G401 (cell line): ENCODE measurements around the gene FZD10. TPM values are rescaled to one million over a fixed set of nuclear protein-coding genes. Genes with fewer than 3 reads are reported as not detected.

ENCODE experiments used
- DNase-seq: peaks from one replicate; pipeline ENCODE4 v3.0.0-alpha.2; 2015; ENCODE audit warnings: low spot score
- in situ Hi-C: cut with HindIII; loops from 2 replicates; pipeline ENCODE4 v1.10.0; 2016; ENCODE audit warnings: low sequenced_read_pairs, mixed read lengths
- total RNA-seq: library from RNA; depleted of rRNA; stranded (reverse); fragments of >200 nt; shearing (Covaris generic); gene quantifications from 2 replicates; pipeline ENCODE4 v1.2.3, GENCODE V29; 2014; rRNA removed

FZD10 gene, protein sequence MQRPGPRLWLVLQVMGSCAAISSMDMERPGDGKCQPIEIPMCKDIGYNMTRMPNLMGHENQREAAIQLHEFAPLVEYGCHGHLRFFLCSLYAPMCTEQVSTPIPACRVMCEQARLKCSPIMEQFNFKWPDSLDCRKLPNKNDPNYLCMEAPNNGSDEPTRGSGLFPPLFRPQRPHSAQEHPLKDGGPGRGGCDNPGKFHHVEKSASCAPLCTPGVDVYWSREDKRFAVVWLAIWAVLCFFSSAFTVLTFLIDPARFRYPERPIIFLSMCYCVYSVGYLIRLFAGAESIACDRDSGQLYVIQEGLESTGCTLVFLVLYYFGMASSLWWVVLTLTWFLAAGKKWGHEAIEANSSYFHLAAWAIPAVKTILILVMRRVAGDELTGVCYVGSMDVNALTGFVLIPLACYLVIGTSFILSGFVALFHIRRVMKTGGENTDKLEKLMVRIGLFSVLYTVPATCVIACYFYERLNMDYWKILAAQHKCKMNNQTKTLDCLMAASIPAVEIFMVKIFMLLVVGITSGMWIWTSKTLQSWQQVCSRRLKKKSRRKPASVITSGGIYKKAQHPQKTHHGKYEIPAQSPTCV
- not detected in 2 replicates for total RNA-seq

DNA sequence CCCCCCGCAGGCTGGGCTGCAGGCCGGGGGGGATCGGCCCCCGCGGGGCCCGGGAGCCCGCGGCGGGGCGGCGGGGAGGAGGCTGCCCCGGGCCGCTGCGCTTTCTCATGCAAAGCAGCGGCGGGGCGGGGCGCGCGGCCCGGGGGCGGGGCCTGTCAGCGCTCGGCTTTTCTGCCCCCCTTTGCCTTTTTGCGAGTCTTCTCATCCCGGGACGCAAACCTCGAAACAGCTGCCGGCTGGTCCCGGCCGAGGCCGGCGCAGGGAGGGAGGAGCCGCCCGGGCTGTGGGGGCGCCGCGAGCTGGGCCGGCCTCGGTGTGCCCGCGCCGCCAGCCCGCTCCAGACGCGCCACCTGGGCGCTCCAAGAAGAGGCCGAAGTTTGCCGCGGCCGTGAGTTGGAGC, at the start of gene FZD10:
FZD10 (plus strand) TSS at position 198 of the 400 bp plus-strand sequence. CDS start 479 bp downstream, outside the sequence.
- DNase-seq, result no peak
- in situ Hi-C loops, result no loop called here

DNA sequence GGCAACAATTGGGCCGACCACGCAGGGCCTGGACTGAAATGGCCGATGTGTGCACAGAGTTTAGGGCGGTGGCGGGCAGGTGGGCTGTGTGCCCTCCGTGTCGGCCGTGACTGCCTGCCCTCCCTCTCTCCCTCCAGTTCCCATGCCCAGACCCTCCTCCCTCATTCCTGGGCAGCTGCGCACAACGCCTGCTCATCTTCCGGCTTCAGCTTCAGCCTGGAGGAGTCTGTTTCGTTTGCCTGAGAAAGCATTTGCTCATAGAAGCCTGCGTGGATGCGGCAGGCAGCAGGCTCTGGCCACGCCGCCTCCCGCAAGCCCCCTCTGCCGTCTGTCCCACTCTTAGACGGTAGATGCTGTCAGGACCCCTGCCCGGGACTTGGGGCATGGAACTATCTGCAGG, 47.3 kb upstream of the FZD10 start:
- DNase-seq, result no peak
- in situ Hi-C loops, result no loop called here

DNA sequence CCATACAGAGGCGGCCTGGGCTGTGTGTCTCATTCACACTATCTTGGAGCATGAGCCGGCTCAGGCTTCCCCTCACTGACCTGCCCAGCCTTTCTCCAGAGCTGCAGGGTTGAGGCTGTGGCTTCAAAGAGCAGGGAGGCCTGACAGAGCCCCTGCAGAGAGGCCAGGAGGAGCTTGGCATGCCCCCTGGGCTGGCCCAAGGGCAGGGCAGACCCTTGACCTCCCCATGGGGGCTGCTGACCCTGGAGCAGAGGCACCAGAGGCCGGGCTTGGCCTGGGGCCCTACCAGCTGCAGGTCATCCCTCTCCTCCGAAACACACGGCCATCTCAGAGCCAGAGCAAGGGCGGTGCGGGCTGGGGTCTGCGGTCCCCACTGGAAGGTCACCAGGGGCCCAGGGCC, 46.6 kb upstream of the FZD10 start:
- in situ Hi-C loops, result no loop called here
- DNase-seq, result no peak

DNA sequence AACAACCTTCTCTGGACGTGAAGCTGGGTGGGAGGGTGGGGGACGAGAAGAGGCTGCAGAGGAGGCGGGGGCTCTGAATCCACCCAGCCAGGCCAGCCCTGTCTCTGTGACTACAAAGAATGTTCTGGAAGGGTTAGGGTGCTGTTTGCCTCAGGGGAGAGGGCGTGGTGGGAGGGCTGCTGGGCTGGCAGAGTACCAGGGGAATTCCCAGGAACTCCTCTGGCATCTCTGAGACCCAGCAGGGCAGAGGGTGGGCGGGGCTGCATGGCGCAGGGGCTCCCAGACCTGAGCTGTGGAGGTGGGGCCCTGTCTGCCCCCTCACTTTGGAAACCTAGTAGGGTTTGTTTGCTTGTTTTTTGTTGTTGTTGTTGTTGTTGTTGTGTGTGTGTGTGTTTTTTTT, 45.5 kb upstream of the FZD10 start:
- DNase-seq, result no peak
- in situ Hi-C loops, result no loop called here

DNA sequence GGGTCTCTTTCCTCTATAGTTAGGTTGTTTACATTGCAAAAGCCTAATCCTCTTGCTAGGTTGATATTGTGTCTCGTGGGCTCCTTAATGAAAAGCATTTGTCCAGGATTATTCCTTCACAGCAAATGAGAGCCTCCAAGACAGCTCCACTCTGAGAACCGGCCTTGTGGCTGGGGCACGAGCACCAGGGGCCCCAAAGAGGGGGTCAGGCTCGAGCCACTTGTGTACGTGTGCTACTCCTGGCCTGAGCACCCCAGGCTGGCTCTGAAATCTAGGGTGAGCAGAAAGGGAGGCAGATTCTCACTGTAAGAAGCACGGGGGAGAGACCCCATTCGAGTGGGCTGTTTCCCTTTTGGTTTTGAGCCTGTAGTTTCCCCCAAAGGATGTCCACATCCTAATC, 45.0 kb upstream of the FZD10 start:
- DNase-seq, result no peak
- in situ Hi-C loops, result no loop called here

DNA sequence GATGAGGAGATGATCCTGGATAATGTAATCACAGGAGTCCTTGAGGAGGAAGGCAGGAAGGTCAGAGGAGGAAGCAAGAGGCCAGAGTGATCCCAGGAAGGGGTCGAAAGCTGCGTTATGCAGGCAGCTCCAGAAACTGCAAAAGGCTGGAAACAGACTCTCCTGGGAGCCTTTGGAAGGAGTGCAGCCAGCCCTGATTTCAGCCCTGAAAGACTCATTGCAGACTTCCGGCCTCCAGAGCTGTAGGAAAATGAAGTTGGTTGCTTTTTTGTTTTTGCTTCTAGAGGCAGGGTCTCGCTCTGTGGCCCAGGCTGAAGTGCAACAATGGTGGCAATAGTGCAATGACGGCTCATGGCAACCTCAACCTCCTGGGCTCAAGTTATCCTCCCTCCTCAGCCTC, 44.6 kb upstream of the FZD10 start:
- in situ Hi-C loops, result no loop called here
- no peak for DNase-seq

DNA sequence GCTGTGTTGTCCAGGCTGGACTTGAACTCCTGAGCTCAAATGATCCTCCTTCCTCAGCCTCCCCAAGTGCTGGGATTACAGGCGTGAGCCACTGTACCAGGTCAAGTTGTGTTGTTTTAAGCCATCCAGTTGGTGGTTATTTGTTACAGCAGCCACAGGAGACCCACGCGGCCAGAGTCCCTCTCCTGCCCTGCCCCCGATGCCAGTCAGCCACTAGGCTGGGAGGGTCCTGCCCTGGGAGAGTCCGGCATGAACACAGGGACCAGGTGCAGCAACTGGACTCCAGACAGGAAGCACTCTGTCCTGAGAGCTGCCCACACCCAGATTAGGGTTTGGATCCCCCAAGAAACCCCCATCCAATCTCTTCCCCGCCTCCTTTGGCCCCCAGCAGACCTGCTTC, 44.1 kb upstream of the FZD10 start:
- in situ Hi-C loops, result no loop called here
- no peak for DNase-seq

DNA sequence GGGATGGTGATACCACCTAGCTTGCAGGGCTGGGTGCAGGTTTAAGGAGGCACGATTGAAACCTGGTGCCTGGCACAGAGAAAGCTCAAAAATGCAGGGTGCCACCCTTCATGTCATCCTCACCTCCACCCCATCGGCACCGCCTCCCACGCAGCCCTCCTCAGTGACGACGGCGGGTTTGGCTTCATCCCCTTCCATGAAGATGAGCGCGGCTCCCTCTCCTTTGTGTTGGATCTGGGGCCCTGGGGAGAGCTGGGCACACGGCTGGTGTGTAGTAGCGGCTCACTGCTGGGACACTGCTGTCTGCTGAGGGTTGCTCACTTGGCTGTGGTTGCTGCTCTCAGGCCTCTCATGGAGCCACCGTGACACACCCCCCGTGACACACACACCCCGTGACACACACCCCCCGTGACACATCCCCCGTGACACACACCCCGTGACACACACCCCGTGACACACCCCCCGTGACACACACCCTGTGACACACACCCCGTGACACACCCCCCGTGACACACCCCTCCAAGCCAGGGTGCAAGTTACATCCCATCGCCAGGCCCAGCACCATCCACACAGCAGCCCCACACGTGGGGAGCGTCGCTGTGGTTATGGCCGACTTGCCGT, 42.9 kb upstream of the FZD10 start:
- in situ Hi-C loops, result no loop called here
- no peak for DNase-seq

DNA sequence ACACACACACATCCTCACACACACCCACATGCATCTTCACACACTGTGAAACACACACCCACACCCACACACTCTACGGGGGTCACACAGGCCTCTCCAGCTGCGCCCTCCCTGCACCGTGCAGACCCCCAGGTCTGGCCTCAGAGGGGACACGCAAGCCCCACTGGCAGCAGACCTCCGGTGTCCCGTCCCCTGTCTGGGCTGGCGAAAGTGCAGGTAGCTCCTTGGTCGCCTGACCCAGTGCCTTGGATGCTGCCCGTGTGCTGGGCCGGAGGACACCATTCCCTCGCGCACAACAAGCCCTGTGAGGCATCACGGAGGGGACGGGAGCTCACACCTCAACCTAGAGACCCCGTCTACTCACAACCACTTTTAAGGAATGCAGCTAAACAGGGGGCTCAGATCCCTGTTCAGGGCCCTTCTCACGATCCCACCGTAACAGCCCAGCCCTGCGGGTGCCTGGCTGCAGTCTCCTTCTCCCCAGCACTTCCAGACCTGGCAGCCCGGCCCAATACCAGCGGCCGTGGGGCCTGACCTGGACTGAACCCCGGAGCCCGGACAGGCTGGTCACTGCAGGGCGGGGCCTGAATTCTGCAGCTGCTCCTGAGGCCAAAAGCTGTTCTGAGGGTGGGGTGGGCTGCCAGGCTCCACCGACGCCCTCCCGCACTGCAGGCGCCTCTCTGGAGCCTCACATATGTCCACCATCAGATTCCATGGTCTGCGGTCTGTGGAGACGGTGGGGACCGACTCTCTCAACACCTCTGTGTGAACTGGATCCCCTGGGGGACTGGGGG, 42.1 kb upstream of the FZD10 start:
- in situ Hi-C loops, result no loop called here
- no peak for DNase-seq

DNA sequence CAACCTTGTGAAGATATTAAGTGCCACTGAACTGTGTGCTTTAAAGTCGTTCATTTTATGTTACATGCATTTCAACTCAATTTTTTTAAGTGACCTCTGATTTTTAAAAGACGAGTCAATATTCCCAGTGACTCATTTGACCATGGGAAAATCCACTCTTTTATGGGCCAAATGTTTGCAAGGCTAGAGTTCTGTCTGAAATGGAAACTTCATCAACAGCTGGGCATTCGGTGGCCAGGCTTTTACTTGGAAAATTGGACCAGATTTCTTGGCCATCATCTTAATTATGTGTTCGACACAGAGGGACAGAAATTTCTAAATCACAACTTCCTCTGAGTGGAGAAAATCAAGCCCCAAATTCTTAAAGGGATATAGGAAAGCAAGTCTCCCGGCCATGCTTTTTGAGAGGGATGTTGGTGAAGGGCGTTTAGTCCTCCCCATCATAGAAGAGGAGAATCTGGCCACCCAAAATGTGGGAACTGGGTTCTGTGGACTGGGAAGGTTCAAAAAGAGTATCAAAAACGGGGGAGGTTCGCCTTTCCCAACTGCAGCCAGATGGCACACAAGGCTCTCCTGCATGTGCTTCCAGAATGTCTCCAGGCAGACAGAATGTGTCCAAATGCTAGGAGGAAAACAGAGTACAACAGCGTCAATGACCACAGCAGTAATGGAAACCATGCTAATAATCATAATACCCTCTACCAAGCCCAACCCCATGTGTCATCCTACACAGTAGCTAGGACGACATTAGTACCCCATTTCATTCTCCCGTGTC, 40.9 kb upstream of the FZD10 start:
- in situ Hi-C loops, result no loop called here
- peak; percentile 55 for DNase-seq

DNA sequence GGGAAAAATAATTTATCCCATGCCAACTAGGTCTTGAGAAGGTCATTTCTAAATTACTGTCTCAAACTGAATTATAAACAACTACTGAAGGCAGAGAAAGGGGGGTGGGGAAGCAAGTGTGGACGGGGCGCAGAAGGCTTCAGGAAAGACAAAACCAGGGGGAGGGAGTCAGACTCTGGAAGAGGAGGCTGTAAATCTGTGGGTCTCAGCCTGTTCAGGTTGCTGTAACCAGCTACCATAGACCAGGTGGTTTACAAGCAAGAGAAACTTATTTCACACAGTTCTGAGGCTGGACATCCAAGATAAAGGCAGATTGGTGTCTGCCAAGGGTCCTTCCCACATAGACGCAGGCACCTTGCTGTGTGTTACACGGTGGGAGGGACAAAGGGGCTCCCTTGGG, 39.9 kb upstream of the FZD10 start:
- no peak for DNase-seq
- in situ Hi-C loops, result no loop called here

DNA sequence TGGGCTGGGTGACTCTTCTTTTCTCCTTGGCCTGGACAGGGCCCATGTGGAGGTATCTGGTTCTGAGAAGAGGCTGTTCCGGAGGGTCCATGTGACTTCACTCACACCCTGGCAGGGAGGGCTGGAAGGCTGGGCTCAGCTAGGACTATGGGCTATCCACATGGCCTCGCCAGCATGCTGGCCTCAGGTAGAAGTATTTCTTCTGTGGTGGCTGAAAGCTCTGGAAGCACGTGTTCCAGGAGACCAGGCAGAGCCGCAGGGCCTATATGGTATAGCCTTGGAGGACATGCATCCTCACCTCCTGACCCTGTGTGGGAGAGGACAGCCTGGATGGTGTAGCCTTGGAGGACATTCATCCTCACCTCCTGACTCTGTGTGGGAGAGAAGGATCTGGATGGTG, 38.2 kb upstream of the FZD10 start:
- no peak for DNase-seq
- in situ Hi-C loops, result no loop called here

DNA sequence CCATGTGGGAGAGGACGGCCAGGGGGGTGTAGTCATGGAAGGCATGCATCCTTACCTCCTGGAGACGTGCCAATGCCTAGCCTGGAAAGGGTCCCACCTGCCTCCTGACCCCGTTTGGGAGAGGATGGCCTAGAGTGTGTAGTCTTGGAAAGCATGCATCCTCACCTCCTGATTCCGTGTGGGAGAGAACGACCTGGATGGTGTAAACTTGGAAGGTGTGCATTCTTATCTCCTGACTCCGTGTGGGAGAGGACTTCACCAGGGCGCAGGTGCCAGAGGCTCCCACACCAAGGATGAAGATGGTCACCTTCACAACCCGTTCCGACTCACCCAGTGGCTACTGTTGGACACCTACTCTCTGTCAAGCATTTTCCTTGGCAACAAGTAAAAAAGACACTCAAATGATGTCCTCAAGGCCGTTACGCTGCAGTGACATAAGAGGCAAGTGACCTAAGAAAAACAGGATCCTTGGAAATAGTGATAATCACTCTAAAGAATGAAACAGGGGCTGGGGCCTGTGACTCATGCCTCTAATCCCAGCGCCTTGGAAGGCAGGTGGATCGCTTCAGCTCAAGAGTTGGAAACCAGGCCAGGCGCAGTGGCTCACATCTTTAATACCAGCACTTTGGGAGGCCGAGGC, 37.5 kb upstream of the FZD10 start:
- in situ Hi-C loops, result no loop called here
- no peak for DNase-seq

DNA sequence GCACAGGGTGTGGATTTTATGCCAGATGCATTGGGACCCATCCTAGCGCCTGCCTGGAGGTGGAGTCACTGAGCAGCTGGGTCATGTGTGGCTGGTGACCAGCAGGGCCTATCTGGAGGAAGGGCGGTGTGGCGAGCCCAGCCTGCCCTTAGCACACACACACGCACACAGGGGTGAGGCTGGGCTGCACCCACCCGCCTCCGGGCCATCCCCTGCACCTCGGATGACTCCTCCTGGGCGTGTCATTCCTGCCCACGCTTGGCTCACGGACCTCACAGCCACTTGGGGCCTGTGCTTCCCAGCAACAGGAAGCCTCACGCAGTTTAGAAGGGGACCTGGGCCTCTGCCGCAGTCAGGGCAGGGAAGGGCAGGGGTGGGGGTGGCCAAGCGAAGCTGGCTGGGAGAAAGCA, 36.2 kb upstream of the FZD10 start:
- DNase-seq, result no peak
- in situ Hi-C loops, result no loop called here

DNA sequence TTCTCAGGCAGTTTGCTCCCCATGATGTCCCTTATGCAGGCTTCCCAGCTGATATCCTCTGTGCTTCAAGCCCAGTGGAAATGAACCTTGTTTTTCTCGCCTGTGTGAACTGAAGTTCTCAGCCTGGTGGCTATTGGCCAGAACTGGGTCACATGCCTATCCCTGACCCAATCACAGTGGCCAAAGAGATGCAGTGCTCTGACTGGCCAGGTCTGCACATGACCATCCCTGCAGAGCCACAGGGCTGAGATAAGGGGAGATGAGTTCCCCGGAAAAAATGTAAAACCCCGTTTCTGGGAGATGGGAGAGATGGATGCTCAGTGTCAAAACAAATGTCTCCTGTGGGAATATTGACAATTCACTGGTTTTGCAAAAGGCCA, 34.7 kb upstream of the FZD10 start:
- in situ Hi-C loops, result no loop called here
- peak; percentile 61 for DNase-seq

DNA sequence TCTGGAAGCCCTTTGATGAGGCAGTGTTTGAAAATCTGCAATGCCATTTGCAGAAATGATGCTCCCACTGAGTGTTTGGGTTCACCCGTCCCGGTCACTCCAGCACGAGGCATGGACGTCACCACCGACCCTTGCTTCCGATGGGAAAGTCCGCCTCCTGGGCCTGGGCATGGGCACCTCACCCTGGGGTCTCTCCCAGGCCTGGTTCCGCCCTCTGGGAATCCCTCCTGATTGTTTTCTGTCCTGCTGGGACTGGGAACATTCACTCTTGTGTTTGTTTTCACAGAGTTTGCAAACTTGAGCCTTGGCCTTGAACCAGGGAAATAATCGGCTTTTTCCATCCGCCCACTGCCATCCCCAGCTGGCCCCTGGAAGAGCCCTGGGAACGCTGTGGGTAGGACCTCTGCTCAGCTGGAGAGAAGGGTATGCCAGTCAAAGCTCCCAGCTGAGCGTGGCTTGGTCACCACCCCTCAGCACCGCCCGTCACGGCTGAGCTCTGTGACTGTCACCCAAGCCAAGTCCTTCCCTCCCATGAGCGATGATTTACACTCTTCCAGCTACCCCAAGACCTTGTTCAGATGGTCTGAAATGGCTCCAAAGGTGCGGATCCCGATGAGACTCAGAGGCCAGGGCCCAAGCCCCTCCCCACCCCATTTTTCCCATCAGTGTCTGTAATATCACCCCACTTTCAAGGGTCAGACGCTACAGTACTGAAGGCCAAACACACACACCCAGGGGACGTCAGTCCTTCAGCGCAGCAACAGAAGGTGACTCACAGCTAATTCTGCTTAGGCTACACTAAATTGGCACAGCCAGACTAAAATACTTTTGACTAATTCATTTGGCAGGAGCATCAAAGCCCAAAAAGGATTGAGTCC, 34.1 kb upstream of the FZD10 start:
- DNase-seq, result peak; percentile 9
- in situ Hi-C loops, result no loop called here

DNA sequence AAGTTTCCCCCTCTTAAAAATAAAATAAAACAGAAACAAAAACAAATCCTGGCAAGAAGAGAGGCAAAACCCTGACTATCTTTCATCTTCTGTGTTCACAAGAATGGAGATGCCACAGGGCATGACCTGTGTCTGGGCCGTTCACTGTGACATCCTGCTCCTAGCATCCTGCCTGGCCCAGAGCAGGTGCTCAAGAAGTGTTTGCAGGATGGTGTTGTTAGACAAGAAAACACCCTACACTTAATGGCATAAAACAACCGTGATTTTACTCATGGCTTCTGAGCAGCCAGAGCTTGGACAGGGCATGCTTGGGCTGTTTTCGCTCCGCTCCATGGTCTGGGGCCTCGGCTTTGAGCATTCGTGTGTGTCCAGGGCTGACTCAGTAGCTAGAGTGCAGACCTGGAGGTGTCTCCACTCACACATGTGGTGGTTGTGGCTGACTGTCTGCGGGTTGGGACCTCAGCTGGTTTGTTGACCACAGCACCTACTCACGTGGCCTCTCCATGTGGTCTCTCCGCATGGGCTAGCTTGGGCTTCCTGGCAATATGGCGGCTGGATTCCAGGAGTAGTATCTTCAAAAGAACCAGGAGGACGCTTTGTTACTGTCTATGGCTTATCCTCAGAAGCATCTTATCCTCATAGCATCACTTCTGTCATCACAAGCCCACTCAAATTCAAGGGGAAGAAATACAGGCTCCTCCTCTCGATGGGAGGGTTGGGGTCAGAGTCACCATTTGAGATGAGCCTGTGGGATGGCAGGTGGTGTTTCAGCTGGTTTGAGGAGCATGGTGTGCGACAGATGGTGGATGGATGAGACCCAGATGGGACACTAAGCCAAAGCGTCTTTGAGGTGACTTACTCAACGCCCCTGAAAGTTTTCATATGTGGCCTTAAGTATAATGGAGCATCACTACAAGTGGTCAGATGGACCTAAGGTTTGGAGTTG, 33.2 kb upstream of the FZD10 start:
- DNase-seq, result no peak
- in situ Hi-C loops, result no loop called here
